HL-60/S4 treated with retinoic acid at 250 ng/mL for 4 days and 3 days (cell line): Measurements from ENCODE around the gene AHDC1.

Experiments used
- in situ Hi-C: fragments of 300-500 bp; cut with MboI; formaldehyde crosslinking; loops from 2 replicates; pipeline ENCODE4 v1.7.0; 2022; ENCODE audit warnings: low sequenced_read_pairs

AHDC1 gene

GRCh38 chr1:27499142-27499541, 104.8 kb downstream of the AHDC1 start:
- in situ Hi-C loops: no loop called here

GRCh38 chr1:27496604-27497155, 107.3 kb downstream of the AHDC1 start:
- in situ Hi-C loops: no loop called here

- in situ Hi-C loops: no loop called here
Measured at GRCh38 chr1:27492796-27493195, 111.1 kb downstream of the AHDC1 start.

- in situ Hi-C loops: no loop called here
Measured at GRCh38 chr1:27491748-27492700, 111.9 kb downstream of the AHDC1 start.

- in situ Hi-C loops: no loop called here
Measured at GRCh38 chr1:27489973-27490741, 113.8 kb downstream of the AHDC1 start, which contains the start of gene WASF2. WASF2 (minus strand) TSS chr1:27490167; CDS start chr1:27428890, 61,277 bp downstream.

GRCh38 chr1:27489501-27489972, 114.4 kb downstream of the AHDC1 start:
- in situ Hi-C loops: no loop called here

- in situ Hi-C loops: no loop called here
Measured at GRCh38 chr1:27487966-27488884, 115.7 kb downstream of the AHDC1 start.

GRCh38 chr1:27485363-27485762, 118.6 kb downstream of the AHDC1 start:
- in situ Hi-C loops: no loop called here
